ENCODE results near the gene PUS3.
"Not testable (repeated sequence)": the region's sequence is repeated elsewhere in the genome, so short reads cannot be mapped to it uniquely, and the experiment has no call there.

The PUS3 gene

GRCh38 chr11:125914601-125915000, 11.6 kb upstream of the PUS3 start:
- not testable (repeated sequence) for DNase-seq

GRCh38 chr11:125910226-125910849, 7.3 kb upstream of the PUS3 start:
- no peak for DNase-seq

DNA sequence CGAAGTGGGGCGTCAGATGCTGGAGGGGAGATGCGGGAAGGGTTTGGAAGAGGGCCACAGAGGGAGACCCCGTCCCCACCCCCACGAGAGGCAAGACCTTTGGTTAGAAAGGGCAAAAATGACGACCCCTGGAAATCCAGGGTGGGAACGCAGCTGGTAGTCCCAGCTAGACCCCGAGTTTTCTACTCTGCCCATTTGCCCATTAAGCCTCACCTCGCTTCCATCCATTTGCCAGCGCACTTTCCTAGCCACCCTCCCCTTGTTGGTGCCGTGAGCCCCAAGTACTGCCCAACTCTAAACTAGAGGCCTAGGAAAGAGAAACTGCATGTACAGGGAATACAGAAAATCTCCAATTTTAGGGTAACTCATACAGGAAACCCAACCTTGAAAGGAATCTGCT, 1.7 kb upstream of the PUS3 start:
- no peak for DNase-seq

DNA sequence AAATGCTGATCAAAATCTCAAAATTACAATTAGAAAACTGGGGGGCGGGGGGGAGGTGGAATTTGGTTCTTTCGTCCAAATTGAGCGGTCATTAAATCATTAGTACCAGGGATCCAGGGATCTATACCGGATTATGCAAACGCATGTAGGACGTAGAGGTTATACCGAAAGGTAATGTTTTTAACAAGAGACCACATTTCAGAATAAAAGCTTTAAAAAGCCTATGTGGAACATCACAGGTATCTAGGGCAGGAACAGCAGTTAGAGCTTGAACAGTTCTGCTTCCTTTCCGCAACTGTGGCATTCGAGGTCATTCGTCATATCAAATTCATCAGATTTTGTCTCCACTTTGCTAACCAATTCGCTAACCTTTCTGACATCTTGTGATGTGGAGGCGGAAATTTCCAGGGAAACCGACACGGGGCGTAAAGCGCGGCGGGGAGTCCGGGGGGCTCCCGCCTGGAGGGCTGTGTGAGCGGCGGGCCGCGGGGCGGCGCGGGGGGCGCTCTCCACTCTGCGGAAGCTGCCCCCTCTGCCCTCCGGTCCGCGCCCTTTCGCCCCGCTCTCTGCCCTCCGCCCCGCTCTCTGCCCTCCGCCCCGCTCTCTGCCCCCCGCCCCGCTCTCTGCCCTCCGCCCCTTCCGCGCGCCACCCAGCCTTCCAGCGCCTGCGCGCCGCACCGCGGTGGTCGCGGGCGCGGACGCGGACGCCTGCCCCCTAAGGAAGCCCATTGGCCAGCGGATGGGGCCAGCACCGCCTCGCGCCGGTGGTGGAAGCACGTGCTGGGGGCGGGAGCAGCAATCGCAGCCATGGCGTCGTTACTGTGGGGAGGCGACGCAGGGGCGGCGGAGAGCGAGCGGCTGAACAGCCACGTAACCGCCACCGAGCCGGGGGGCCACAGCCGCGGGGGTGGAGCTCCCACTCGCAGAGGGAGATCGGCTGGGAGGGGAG, 979 bp upstream of the PUS3 start, which contains the start of gene DDX25:
Gene DDX25 (plus strand): TSS at position 798 of the 949 bp plus-strand sequence. CDS start 10 bp downstream, at position 808.
- DNase-seq, result peak; percentile 32 to 40

DNA sequence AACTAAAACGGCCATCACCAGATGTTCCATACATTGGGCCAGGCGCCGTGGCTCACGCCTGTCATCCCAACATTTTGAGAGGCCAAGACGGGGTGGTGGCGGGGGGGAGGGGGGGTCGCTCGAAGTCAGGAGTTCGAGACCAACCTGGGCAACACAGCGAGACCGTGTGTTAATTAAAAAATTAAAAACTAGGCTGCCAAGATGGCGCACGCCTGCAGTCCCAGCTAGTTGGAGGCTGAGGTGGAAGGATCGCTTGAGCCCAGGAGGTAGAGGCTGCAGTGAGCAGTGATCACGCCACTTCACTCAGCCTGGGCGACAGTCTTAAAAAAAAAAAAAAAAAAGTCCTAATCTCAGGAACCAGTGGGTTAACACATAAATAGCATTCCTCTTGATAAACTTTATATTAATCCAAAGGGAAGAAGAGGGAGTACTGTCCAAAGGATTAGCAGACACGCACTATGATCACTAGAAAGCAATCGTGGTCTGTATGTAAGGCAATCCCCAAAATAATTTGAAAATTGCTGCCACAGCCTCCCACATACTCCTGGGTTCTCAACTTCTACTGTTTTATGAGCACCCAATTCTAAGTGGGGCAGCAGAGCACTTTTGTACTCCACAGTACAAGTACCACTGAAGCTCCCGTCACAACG, 604 bp downstream of the PUS3 start:
- no peak for DNase-seq

GRCh38 chr11:125901872-125902271, 1.1 kb downstream of the PUS3 start:
- DNase-seq, result no peak

DNA sequence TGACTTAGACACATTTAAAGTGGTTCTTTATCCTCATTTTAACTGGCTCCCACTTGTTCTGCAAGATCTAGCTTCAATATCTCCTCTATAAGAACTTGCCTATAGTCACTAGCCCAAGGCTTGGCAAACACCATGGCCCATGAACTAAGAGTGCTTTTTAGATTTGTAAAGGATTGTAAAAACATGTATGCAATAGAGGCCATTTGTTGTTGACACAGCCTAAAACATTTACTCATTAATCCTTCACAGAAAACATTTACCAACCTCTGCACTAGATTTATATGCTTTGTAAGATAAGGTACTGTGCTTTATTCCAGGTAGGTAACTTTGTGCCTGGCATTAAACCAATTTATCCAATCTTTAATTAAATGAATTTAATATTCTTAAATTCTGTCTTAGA, 10.0 kb downstream of the PUS3 start:
- no peak for DNase-seq

GRCh38 chr11:125892071-125892470, 10.9 kb downstream of the PUS3 start:
- no peak for DNase-seq

DNA sequence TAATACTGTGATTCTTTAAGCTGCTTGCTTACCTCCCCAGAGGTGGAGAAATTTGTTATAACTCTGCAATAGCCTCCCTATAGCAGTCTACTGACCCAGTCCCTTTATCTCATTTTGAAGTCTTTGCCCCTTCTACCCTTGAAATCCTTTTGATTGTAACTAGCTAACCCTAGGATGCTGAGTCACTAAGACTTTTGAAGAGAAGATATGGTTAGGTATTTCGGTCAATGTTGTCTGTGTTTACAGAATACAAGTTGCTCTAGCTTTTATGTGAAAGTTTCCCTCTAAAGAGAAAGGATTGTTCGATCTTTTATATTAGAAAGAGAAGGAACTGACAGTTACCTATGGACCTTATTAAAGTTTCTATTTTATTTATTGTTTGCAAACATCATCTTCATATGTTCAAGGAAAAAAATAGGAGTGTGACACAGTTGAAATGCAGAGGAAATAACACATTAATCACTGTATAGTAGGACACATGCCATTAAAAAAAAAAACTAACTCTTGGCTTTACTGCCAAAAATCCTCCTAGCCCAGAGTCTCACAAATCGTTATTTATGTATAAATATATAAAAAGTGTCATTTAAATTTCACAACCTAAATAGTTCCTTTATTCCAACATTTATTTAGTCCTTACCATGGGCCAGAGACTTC, 12.4 kb downstream of the PUS3 start:
- DNase-seq, result no peak

GRCh38 chr11:125887373-125888324, 15.4 kb downstream of the PUS3 start, which contains the start of gene HYLS1:
Gene HYLS1, plus strand, starts transcription at chr11:125887668. Its CDS starts 11,701 bp downstream, at chr11:125899369.
- peak; percentile 76 to 85 for DNase-seq

- no peak for DNase-seq
Measured at GRCh38 chr11:125886997-125887372, 16.0 kb downstream of the PUS3 start.

GRCh38 chr11:125883375-125883774, 19.6 kb downstream of the PUS3 start:
- DNase-seq, result no peak

DNA sequence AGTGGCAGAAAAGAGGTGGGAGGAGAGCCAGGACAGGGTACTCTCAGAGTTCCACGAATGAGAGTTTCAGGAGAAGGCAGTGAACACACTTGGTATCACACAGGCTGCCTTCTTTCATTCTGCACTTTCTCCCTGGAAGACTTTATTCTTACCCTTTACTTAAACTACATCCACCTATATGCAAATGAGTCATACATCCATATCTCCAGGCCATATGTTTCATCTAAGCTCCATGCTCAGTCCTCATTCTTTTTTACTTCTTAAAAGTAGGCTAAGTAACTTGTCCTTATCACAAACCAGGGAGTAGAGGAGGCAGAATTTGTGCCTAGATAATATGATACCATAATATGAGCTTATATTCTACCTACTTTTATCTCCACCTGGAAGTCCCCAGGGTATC, 21.7 kb downstream of the PUS3 start:
- no peak for DNase-seq

GRCh38 chr11:125874556-125875124, 28.4 kb downstream of the PUS3 start:
- peak; percentile 47 to 69 for DNase-seq

- DNase-seq, result no peak
Measured at GRCh38 chr11:125873881-125874555, 29.0 kb downstream of the PUS3 start.

GRCh38 chr11:125872138-125872491, 30.9 kb downstream of the PUS3 start:
- DNase-seq, result no peak

DNA sequence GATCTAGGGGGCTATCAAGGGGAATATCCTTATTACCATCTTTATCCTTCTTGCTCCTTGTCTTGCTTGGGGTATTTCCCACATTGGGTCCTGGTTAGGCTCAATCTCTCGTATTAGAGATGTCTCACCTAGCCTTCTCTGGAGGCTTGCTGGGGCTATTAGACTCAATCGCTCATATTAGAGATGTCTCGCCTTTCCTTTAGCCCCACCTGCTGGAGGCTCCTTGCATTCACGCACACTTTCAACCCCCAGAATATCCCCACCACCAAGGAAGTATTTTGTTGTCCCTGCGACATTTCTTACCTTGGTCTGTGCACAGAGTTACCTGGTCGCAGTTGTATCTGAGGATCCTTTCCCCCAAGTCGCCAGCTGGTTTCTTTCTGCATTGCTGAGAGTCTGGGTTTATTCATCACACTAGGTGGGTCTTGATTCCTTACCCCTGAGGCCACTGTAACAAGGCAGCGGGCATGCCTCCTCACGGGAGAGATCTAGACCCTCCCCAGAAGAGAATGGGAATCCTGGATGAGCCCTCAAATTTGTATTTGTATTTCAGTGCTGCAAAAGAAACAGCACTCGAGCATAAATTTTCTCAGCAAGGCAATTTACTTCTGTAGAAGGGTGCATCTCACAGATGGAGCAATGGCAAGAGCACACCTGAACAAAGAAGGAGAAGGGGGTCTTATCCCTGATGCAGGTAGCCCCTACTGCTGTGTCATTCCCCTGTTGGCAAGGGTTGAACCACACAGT, 31.4 kb downstream of the PUS3 start:
- DNase-seq, result peak in 1 of 2 experiments; percentile 65

- DNase-seq, result no peak
Measured at GRCh38 chr11:125869521-125869920, 33.5 kb downstream of the PUS3 start.

- not testable (repeated sequence) for DNase-seq
Measured at GRCh38 chr11:125865354-125865753, 37.7 kb downstream of the PUS3 start.

DNA sequence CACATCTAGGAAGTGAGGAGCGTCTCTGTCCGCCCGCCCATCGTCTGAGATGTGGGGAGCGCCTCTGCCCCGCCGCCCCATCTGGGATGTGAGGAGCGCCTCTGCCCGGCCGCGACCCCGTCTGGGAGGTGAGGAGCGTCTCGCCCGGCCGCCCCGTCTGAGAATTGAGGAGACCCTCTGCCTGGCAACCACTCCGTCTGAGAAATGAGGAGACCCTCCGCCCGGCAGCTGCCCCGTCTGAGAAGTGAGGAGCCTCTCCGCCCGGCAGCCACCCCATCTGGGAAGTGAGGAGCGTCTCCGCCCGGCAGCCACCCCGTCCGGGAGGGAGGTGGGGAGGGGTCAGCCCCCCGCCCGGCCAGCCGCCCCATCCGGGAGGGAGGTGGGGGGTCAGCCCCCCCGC, 40.2 kb downstream of the PUS3 start:
- DNase-seq, result not testable (repeated sequence)
